Measurements from ENCODE around the gene SLC24A2. TPM values are rescaled to one million over a fixed set of nuclear protein-coding genes. Genes with fewer than 3 reads are reported as not detected.
"Not testable (repeated sequence)": the region's sequence is repeated elsewhere in the genome, so short reads cannot be mapped to it uniquely, and the experiment has no call there.

The SLC24A2 gene
- not detected for total RNA-seq

DNA sequence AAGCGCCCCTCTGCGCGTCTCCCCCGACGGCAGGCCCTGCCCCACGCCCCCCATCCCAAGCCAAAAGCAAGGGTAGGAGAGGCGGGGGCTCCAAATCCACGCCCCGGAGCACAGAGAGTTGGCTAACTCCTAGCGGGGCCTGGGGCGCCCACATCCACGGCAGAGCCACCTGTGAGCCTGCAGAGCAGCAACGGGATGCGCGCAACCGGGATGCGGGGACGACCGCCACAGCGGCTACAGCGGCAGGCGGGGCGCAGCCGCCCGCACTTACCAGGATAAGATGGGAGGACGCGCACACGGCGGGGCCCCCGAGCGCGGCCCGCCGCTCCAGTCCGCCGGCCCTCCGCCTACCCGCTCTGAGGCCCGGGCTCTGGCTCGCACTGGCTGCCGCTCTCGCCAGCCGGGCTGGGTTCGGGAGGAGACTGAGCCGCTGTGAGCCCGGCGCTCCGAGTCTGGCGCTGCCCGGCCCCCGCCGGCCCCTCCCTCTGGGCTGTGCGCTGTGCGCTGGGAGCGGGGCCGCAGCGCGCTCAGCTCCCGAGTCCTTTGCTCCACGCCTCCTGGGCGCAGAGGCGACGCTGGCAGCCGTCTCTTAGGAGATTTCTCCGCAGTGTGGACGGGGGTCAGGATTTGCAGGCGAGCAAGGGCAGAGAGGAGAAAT lies at the start of gene SLC24A2:
Gene SLC24A2, minus strand, starts transcription at position 424 of the 658 bp plus-strand sequence.
- DNase-seq (ENCODE audit: low spot score in 2 of 2), result no peak
- intact Hi-C loops (cut with DNase I; ENCODE audit: low total_unique reads), result no loop called here
- TF ChIP-seq, protein P1, sequence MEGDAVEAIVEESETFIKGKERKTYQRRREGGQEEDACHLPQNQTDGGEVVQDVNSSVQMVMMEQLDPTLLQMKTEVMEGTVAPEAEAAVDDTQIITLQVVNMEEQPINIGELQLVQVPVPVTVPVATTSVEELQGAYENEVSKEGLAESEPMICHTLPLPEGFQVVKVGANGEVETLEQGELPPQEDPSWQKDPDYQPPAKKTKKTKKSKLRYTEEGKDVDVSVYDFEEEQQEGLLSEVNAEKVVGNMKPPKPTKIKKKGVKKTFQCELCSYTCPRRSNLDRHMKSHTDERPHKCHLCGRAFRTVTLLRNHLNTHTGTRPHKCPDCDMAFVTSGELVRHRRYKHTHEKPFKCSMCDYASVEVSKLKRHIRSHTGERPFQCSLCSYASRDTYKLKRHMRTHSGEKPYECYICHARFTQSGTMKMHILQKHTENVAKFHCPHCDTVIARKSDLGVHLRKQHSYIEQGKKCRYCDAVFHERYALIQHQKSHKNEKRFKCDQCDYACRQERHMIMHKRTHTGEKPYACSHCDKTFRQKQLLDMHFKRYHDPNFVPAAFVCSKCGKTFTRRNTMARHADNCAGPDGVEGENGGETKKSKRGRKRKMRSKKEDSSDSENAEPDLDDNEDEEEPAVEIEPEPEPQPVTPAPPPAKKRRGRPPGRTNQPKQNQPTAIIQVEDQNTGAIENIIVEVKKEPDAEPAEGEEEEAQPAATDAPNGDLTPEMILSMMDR (IDR thresholded peaks at IDR 0.05), result no peak
- no peak for TF ChIP-seq POLR2A (IDR thresholded peaks at IDR 0.05)
- WGBS, 2 donors, result 0 to 7% methylated on average over 3 to 11 of the region's 67 CpGs
- no peak within 1 kb of the TSS for H3K4me3 ChIP-seq (ENCODE audit: low read depth, poor library complexity, severe bottlenecking)

DNA sequence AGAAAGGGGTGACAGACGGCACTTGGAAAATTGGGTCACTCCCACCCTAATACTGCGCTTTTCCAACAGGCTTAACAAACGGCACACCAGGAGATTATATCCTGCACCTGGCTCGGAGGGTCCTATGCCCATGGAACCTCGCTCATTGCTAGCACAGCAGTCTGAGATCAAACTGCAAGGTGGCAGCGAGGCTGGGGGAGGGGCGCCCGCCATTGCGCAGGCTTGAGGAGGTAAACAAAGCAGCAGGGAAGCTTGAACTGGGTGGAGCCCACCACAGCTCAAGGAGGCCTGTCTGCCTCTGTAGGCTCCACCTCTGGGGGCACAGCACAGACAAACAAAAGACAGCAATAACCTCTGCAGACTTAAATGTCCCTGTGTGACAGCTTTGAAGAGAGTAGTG lies 44.5 kb upstream of the SLC24A2 start:
- DNase-seq (ENCODE audit: low spot score in 2 of 2); intact Hi-C loops (cut with DNase I; ENCODE audit: low total_unique reads); H3K4me3 ChIP-seq (ENCODE audit: low read depth, poor library complexity, severe bottlenecking): not testable (repeated sequence)
- WGBS, 2 donors, result 95 to 96% methylated on average over 9 of the region's 9 CpGs

DNA sequence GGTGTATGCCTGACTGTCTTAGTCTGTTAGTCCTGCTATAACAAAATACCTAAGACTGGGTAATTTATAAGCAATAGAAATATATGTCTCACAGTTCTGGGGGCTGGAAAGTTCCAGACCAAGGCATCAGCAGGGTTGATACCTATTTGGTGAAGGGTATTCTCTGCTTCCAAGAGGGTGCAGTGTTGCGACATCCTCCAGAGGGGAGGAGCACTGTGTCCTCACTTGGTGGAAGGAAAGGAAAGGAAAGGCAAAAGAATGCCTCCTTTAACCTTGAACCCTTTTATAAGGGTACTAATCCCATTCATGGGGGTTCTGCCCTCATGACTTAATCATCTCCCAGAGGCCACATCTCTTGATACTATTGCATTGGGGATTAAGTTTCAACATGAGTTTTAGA lies 42.0 kb upstream of the SLC24A2 start:
- no peak overlapping the region for H3K4me3 ChIP-seq (ENCODE audit: low read depth, poor library complexity, severe bottlenecking)
- WGBS, 2 donors, result 90 to 95% methylated on average over 1 of the region's 1 CpG
- intact Hi-C loops (cut with DNase I; ENCODE audit: low total_unique reads), result no loop called here
- no peak for DNase-seq (ENCODE audit: low spot score in 2 of 2)
- TF ChIP-seq, protein P1 (IDR thresholded peaks at IDR 0.05), result no peak
- no peak for TF ChIP-seq POLR2A (IDR thresholded peaks at IDR 0.05)

DNA sequence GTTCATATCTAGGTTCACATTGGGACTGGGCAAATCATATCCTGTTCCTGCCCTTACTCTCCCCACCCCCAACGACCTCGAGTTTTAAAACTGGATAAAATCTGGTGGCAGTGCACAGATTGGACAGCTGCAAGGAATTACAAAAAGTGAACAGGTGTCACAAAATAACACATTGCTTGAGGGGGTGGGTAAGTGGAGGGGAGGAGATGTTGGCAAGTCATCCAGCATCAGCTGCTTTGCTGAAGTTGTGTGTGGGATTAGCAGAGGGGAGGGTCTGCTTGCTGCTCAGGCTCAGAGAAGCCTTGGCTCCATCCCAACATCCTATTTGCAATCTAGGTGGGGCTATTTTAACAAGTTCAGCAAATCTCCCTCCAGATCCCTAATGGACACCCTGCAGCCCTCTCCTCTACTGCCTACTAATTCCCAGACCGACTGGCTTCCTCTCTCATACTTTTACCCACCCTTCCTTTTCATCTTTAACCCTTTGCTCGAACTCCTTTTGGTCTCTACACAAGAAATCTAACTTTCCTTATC lies 39.8 kb upstream of the SLC24A2 start:
- no peak for TF ChIP-seq POLR2A (IDR thresholded peaks at IDR 0.05)
- TF ChIP-seq, protein P1 (IDR thresholded peaks at IDR 0.05), result no peak
- no peak for DNase-seq (ENCODE audit: low spot score in 2 of 2)
- intact Hi-C loops (cut with DNase I; ENCODE audit: low total_unique reads), result no loop called here
- WGBS, 2 donors, result 38 to 44% methylated on average over 4 of the region's 4 CpGs
- H3K4me3 ChIP-seq (ENCODE audit: low read depth, poor library complexity, severe bottlenecking), result no peak overlapping the region

DNA sequence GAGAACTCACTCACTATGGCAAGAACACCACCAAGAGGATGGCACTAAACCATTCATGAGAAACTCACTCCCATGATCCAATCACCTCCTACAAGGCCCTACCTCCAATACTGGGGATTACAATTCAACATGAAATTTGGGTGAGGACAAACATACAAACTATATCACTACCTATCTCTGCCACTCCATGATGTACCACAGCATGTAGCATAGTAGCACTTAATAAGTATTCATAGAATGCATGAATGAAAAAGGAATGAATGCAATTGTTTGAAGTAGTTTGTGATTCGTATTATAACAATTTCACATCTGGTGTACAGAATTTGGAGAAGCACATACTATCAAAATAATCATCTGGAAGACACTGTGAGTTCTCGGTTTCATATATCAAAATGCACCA lies 27.9 kb upstream of the SLC24A2 start:
- no peak overlapping the region for H3K4me3 ChIP-seq (ENCODE audit: low read depth, poor library complexity, severe bottlenecking)
- no peak for DNase-seq (ENCODE audit: low spot score in 2 of 2)
- 62 to 66% methylated on average over 2 of the region's 2 CpGs for WGBS, 2 donors
- TF ChIP-seq, protein P1 (IDR thresholded peaks at IDR 0.05), result no peak
- TF ChIP-seq POLR2A (IDR thresholded peaks at IDR 0.05), result no peak
- intact Hi-C loops (cut with DNase I; ENCODE audit: low total_unique reads), result no loop called here

DNA sequence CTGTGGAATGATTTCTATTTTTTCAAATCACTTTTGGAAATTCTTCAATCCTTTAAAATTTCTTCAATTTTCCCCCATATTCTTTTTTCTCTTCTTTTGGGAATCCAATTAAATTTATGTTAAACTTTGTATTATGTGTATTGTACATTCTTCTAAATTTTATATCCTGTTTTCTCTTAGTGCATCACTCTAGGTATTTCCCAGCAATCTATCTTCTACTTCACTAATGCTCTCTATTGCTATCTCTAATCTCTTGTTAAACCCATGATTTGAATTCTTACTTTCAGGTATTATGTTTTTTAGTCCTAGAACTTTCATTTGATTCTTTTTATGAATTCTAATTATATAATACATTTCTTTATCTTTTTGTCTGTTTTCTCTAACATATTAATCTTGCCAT lies 23.4 kb upstream of the SLC24A2 start:
- intact Hi-C loops (cut with DNase I; ENCODE audit: low total_unique reads), result no loop called here
- no peak for DNase-seq (ENCODE audit: low spot score in 2 of 2)
- H3K4me3 ChIP-seq (ENCODE audit: low read depth, poor library complexity, severe bottlenecking), result no peak overlapping the region
- TF ChIP-seq POLR2A (IDR thresholded peaks at IDR 0.05), result no peak
- TF ChIP-seq, protein P1 (IDR thresholded peaks at IDR 0.05), result no peak

Measured in lower leg skin (tissue), 4 donors.